Caco-2 (cell line): Measurements from ENCODE around the gene HTR3D. TPM values are rescaled to one million over a fixed set of nuclear protein-coding genes. Genes with fewer than 3 reads are reported as not detected.

Experiments used
- BruUV-seq: library from RNA; stranded (reverse); fragments of 400-500 nt; replicated peaks from 2 replicates; lab custom pipeline; 2021; lab: Mats Ljungman, UMichigan
- CTCF ChIA-PET: fragments of 300-600 bp; sonication (Branson Sonifier 250); formaldehyde crosslinking; loops from one replicate; lab custom pipeline; 2022; ENCODE audit warnings: antibody characterized with exemption; lab: Charles Lee
- POLR2A ChIA-PET: fragments of 300-600 bp; sonication (Branson Sonifier 250); formaldehyde crosslinking; loops from one replicate; lab custom pipeline; 2022; ENCODE audit warnings: antibody characterized with exemption; lab: Charles Lee
- DNase-seq, 2 experiments: peaks; one replicate each; pipeline versions ENCODE4 v3.0.0 to v3.0.0-alpha.2; 2020 to 2022
- H3K27me3 ChIP-seq: replicated peaks from 2 replicates; pipeline ENCODE4 v1.6.0; 2011; ENCODE audit warnings: low read length; ENCODE audit not compliant: control insufficient read depth, insufficient read depth
- H3K36me3 ChIP-seq: 2 replicates; pipeline ENCODE4 v1.5.1; 2011; ENCODE audit warnings: low read length; ENCODE audit not compliant: control insufficient read depth, insufficient read depth
- H3K4me1 ChIP-seq: fragments of 250-450 bp; sonication (Bioruptor Pico); 2 replicates; pipeline ENCODE4 v1.5.1; 2020; ENCODE audit warnings: mild to moderate bottlenecking
- H3K4me3 ChIP-seq: 2 replicates; pipeline ENCODE4 v1.5.1; 2011; ENCODE audit warnings: low read depth, mild to moderate bottlenecking, control low read depth, low read length
- H3K9me3 ChIP-seq: fragments of 250-450 bp; sonication (Bioruptor Pico); 2 replicates; pipeline ENCODE4 v1.5.1; 2020; ENCODE audit warnings: mild to moderate bottlenecking, moderate library complexity
- H3K27ac Mint-ChIP-seq: one replicate; pipeline ENCODE4 v1.8.0; 2022; ENCODE audit warnings: mixed read lengths; ENCODE audit not compliant: unreplicated experiment
- H3K27me3 Mint-ChIP-seq: one replicate; pipeline ENCODE4 v1.8.0; 2022; ENCODE audit warnings: mixed read lengths; ENCODE audit not compliant: insufficient read depth, unreplicated experiment
- H3K36me3 Mint-ChIP-seq: one replicate; pipeline ENCODE4 v1.8.0; 2022; ENCODE audit warnings: mild to moderate bottlenecking, mixed read lengths; ENCODE audit not compliant: insufficient read depth, unreplicated experiment
- H3K4me1 Mint-ChIP-seq: one replicate; pipeline ENCODE4 v1.8.0; 2022; ENCODE audit warnings: low read depth, mixed read lengths; ENCODE audit not compliant: unreplicated experiment
- H3K4me3 Mint-ChIP-seq: one replicate; pipeline ENCODE4 v1.8.0; 2022; ENCODE audit warnings: mild to moderate bottlenecking, moderate library complexity, mixed read lengths; ENCODE audit not compliant: unreplicated experiment
- H3K9me3 Mint-ChIP-seq: one replicate; pipeline ENCODE4 v1.8.0; 2022; ENCODE audit warnings: mixed read lengths; ENCODE audit not compliant: unreplicated experiment
- intact Hi-C: fragments of 100-400 bp; cut with micrococcal nuclease; formaldehyde crosslinking; loops from one replicate; pipeline ENCODE4 v1.10.0; 2022; ENCODE audit not compliant: unreplicated experiment
- total RNA-seq: library from RNA; stranded (reverse); gene quantifications from 2 replicates; pipeline ENCODE4 v1.2.3, GENCODE V29; 2022
- TF ChIP-seq, protein P1 (sequence below), 2 experiments: fragments of 200-600 bp in 1 of 2; IDR thresholded peaks; 1 replicate in 1 of 2; 2 replicates in 1 of 2; pipeline versions ENCODE4 v1.5.1 to v1.8.0; 2011 to 2022; ENCODE audit warnings: antibody characterized with exemption in 1 of 2, control low read depth in 1 of 2, inconsistent platforms in 1 of 2, low read depth in 1 of 2, low read length in 1 of 2, mild to moderate bottlenecking in 1 of 2, moderate library complexity in 1 of 2; ENCODE audit not compliant: insufficient read depth in 1 of 2, severe bottlenecking in 1 of 2, unreplicated experiment in 1 of 2

The HTR3D gene
- total RNA-seq, 1 experiment from 2014 or later: not detected

DNA sequence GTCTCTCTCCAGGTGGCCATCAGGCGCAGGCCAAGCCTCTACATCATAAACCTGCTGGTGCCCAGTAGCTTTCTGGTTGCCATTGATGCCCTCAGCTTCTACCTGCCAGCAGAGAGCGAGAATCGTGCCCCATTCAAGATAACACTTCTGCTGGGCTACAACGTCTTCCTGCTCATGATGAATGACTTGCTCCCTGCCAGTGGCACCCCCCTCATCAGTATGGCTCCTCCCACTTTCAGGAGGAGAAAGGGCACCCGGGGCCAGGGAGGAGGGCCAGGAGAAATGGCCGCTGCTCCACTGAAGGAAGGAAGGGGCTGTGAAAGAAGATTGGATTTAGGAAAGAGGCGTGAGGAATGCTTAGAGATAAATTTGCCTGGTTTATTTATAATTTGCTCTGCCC, 27.9 kb downstream of the HTR3D start:
- H3K27me3 Mint-ChIP-seq: no peaks in the 10 kb centered on the region
- POLR2A ChIA-PET: no interaction called here
- no peaks in the 10 kb centered on the region for H3K27me3 ChIP-seq
- no peak overlapping the region for H3K4me3 ChIP-seq
- H3K27ac Mint-ChIP-seq: no peak overlapping the region
- H3K4me3 Mint-ChIP-seq: no peak overlapping the region
- no peaks in the 10 kb centered on the region for H3K9me3 Mint-ChIP-seq
- no peaks in the 10 kb centered on the region for H3K9me3 ChIP-seq
- no TSS peak for BruUV-seq
- DNase-seq: no peak
- no peaks in the 10 kb centered on the region for H3K36me3 Mint-ChIP-seq
- intact Hi-C loops: no loop called here
- TF ChIP-seq, protein P1, sequence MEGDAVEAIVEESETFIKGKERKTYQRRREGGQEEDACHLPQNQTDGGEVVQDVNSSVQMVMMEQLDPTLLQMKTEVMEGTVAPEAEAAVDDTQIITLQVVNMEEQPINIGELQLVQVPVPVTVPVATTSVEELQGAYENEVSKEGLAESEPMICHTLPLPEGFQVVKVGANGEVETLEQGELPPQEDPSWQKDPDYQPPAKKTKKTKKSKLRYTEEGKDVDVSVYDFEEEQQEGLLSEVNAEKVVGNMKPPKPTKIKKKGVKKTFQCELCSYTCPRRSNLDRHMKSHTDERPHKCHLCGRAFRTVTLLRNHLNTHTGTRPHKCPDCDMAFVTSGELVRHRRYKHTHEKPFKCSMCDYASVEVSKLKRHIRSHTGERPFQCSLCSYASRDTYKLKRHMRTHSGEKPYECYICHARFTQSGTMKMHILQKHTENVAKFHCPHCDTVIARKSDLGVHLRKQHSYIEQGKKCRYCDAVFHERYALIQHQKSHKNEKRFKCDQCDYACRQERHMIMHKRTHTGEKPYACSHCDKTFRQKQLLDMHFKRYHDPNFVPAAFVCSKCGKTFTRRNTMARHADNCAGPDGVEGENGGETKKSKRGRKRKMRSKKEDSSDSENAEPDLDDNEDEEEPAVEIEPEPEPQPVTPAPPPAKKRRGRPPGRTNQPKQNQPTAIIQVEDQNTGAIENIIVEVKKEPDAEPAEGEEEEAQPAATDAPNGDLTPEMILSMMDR (IDR thresholded peaks at IDR 0.05; ENCODE audit: insufficient read depth in 1 of 2, low read depth in 1 of 2, low read length in 1 of 2, severe bottlenecking in 1 of 2, unreplicated experiment in 1 of 2): no peak
- H3K4me1 ChIP-seq: no peaks in the 10 kb centered on the region
- no peaks in the 10 kb centered on the region for H3K36me3 ChIP-seq
- H3K4me1 Mint-ChIP-seq: no peaks in the 10 kb centered on the region
- CTCF ChIA-PET: no interaction called here

DNA sequence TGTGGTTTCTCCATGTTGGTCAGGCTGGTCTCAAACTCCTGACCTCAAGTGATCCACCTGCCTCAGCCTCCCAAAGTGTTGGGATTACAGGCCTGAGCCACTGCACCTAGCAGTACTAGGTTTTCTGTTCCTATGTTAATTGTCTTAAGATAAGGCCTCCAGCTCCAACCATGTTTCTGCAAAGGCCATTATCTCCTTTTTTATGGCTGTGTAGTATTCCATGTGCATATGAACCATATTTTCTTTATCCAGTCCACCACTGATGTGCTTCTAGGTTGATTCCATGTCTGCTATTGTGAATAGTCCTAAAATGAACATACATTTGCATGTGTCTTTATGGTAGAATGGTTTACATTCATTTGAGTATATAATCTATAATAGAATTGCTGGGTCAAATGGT, 31.1 kb downstream of the HTR3D start:
- Mint-ChIP-seq H3K27ac (no peak overlapping the region), H3K4me1 (no peaks in the 10 kb centered on the region), H3K9me3 (no peaks in the 10 kb centered on the region), H3K4me3 (no peak overlapping the region), H3K36me3 (no peaks in the 10 kb centered on the region), H3K27me3 (no peaks in the 10 kb centered on the region)
- ChIA-PET CTCF (no interaction called here), POLR2A (no interaction called here)
- no peak for DNase-seq
- BruUV-seq: no TSS peak
- TF ChIP-seq, protein P1 (IDR thresholded peaks at IDR 0.05; ENCODE audit: insufficient read depth in 1 of 2, low read depth in 1 of 2, low read length in 1 of 2, severe bottlenecking in 1 of 2, unreplicated experiment in 1 of 2): no peak
- H3K27me3 ChIP-seq: no peaks in the 10 kb centered on the region
- H3K9me3 ChIP-seq: no peaks in the 10 kb centered on the region
- intact Hi-C loops: no loop called here
- no peak overlapping the region for H3K4me3 ChIP-seq
- no peaks in the 10 kb centered on the region for H3K4me1 ChIP-seq
- no peaks in the 10 kb centered on the region for H3K36me3 ChIP-seq

DNA sequence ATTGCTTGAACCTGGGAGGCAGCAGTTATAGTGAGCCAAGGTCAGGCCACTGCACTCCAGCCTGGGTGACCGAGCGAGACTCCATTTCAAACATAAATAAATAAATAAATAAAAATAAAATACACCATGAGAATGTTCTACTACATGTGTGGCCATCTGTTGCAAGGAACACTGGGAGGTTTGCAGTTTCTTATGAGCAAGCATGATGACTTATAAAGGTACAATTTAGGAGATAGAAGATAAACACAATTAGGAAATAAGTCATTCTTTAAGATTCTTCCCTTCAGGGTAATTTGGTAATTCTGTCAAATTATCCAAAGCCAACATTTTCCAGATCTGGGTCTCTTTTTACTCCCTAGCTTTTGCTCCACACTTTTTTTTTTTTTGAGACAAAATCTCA, 34.7 kb downstream of the HTR3D start:
- Histone ChIP-seq H3K9me3 (peaks cover 7% of the 10 kb centered on the region; the same call in 1 of the 2 replicates), H3K36me3 (no peaks in the 10 kb centered on the region), H3K4me1 (no peaks in the 10 kb centered on the region), H3K4me3 (no peak overlapping the region), H3K27me3 (no peaks in the 10 kb centered on the region)
- no peak for DNase-seq
- no peak overlapping the region for H3K27ac Mint-ChIP-seq
- H3K36me3 Mint-ChIP-seq: no peaks in the 10 kb centered on the region
- CTCF ChIA-PET: no interaction called here
- intact Hi-C loops: no loop called here
- peaks cover 9% of the 10 kb centered on the region for H3K9me3 Mint-ChIP-seq
- TF ChIP-seq, protein P1 (IDR thresholded peaks at IDR 0.05; ENCODE audit: insufficient read depth in 1 of 2, low read depth in 1 of 2, low read length in 1 of 2, severe bottlenecking in 1 of 2, unreplicated experiment in 1 of 2): no peak
- POLR2A ChIA-PET: interaction anchor here (1.0 kb wide), 1 partner anchor 18 kb away, joined by 9 read pairs; no protein-coding TSS in a partner anchor
- BruUV-seq: no TSS peak
- H3K27me3 Mint-ChIP-seq: no peaks in the 10 kb centered on the region
- no peaks in the 10 kb centered on the region for H3K4me1 Mint-ChIP-seq
- H3K4me3 Mint-ChIP-seq: no peak overlapping the region
